NCI-H345 (cell line): ENCODE data around the gene WDR59.
"Not testable (repeated sequence)": the region's sequence is repeated elsewhere in the genome, so short reads cannot be mapped to it uniquely, and the experiment has no call there.

Experiments
- DNase-seq: peaks from one replicate; lab custom pipeline; 2025; lab: John Stamatoyannopoulos, UW

Gene WDR59

DNA sequence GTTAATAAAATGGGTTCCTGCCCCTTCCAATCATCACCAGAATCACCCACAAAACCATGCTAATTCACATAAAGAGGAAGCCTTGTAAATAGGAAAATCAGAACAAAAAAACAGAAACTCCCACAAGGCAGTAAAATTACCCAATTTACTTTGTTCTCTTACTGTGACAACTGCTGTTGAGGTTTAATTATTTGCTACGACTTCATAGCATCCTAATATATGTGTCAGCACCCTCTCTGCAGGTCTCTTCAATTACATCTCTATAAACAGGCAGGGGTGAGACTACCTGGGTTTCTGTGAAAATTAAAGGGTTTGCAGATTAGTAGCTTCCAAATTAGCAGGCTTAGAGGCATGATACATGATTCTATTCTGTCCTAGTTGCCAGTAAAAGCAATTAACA lies 2.7 kb downstream of the WDR59 start:
- DNase-seq = no peak

- no peak for DNase-seq
Measured at GRCh38 chr16:74975591-74975990, 9.3 kb downstream of the WDR59 start.

DNA sequence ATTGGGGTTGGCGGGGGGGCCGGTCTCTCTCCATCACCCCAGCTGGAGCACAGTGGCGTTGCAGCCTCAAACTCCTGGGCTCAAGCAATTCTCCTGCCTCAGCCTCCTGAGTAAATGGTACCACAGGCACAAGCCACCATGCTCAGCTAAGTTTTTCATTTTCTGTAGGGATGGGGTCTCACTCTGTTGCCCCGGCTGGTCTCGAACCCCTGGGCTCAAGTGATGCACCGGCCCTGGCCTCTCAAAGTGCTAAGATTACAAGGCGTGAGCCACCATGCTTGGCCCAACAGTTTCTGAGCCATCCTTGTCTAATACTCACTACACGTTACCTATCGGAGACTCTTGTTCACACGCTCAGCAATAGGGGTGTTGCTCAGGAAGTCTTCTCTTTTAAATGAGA lies 11.6 kb downstream of the WDR59 start:
- DNase-seq = no peak

DNA sequence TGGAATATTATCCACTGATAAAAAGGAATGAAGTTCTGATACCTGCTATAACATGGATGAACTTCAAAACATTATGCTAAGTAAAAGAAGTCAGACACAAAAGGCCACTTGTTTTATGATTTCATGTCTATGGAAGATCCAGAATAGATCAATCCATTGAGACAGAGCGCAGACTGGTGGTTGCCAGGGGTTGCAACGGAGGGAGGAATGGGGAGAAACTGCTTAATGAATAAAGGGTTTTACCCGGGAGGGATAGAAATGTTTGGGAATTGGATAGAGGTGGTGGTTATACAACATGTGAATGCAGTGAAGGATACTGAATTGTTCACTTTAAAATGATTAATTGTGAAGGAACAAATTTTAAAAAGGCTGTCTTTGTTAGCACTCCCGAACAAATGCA lies 30.2 kb downstream of the WDR59 start:
- no peak for DNase-seq

- no peak for DNase-seq
Measured at GRCh38 chr16:74951681-74952080, 33.2 kb downstream of the WDR59 start.

GRCh38 chr16:74951206-74951605 lies 33.7 kb downstream of the WDR59 start:
- no peak for DNase-seq

DNA sequence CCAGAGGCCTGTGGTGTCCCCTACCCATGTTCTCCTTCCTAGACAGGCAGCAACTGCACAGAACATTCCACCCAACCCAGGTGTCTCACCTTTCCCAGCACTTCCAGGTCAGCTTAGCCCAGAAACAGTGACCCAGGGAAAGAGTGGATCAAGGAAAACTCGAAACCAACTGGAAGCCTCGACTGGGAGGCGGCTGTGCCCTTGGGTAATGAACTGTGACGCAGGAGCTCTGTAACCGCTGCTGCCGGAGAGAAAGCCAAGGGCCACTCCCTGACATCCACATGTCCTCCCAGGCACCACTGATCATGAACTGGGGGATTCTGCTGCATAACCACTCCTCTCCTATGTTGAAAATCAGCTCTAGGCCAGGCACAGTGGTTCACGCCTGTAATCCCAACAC lies 34.4 kb downstream of the WDR59 start:
- DNase-seq = no peak

- no peak for DNase-seq
Measured at GRCh38 chr16:74949309-74949708, 35.6 kb downstream of the WDR59 start.

- no peak for DNase-seq
Measured at GRCh38 chr16:74944466-74944865, 40.5 kb downstream of the WDR59 start.

DNA sequence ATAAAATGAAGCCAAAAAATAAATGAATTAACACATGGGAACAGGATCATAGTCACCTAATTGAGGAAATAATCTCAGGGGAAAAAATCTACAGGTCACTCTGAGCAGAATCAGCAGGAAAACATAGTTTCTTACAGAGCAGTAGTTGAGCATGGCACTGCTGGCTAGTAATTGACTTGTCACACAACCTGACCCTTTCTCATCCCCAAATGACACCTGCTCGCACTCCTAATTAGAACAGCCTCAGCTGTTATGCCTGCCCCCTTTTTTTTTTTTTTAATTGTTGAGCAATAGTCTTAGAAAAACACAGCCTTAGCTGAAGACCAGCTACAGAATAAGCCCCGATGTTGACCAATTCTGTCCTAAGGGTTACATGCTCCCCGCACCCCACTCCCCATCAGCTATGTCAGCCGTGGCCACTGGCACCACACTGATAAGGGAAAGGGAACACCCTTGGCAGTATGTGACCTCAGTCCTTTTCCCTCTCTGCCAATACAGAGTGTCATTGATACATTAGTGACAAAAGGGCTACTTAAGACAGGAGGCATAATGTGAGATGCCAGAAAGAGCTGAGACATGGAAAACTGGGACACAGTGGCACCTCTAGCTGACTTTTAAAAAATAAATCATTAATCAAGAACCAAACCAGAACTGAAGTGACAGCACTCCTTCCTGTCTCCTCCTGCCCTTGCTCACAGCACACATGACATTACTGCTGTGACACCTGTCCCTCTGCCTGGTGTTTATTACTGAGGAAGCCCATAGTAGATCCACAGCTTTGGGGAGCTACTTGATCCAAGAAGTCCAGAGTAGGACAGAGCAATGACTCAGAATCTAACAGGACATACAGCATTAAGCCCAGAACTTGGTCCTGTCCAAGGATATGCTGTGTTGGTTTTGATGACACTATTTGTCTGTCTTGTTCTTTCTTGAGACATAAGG lies 41.7 kb downstream of the WDR59 start:
- DNase-seq = no peak

DNA sequence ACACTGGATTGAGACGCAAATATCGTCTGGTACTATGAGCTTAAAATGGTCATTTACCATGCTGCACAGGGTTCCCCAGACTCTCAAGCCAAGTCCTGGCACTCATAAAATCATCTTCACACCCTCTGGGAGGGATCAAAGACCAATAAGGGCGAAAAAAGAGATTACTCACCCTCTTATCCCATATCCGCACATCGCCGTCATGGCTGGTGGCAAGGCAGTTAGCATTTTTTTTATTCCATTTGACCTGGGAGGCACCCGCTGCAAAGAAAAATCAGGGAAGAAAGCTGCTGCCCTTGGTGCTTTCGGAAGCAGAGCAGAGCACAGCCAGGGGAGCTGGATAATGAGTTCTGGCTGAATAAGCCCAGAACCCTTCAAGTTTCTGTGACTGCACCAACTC lies 42.4 kb downstream of the WDR59 start:
- no peak for DNase-seq

- DNase-seq = no peak
Measured at GRCh38 chr16:74939688-74940087, 45.2 kb downstream of the WDR59 start.

- no peak for DNase-seq
Measured at GRCh38 chr16:74936902-74937560, 47.9 kb downstream of the WDR59 start.

DNA sequence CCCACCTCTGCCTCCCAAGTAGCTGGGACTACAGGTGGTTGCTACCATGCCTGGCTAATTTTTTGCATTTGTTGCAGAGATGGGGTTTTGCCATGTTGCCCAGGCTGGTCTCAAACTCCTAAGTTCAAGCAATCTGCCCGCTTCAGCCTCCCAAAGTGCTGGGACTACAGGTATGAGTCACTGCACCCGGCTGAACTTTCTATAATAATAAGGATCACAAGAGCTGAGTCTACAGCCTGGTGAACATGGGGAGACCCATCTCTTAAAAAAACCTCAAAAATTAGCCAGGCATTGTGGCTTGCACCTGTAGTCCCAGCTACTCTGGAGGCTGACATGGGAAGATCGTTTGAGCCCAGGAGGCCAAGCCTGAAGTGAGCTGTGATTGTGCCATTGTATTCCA lies 53.5 kb downstream of the WDR59 start:
- DNase-seq = no peak

DNA sequence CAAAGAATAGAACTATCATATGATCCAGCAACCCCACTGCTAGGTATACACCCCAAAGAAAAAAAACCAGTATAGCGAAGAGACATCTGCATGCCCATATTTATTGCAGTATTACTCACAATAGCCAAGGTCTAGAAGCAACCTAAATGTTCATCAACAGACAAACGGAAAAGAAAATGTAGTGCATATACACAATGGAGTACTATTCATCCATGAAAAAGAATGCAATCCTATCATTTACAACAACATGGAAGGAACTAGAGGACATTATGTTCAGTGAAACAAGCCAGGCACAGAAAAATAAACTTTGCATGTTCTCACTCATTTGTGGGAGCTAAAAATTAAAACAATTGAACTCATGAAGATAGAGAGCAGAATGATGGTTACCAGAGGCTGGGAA lies 55.3 kb downstream of the WDR59 start:
- DNase-seq = no peak

DNA sequence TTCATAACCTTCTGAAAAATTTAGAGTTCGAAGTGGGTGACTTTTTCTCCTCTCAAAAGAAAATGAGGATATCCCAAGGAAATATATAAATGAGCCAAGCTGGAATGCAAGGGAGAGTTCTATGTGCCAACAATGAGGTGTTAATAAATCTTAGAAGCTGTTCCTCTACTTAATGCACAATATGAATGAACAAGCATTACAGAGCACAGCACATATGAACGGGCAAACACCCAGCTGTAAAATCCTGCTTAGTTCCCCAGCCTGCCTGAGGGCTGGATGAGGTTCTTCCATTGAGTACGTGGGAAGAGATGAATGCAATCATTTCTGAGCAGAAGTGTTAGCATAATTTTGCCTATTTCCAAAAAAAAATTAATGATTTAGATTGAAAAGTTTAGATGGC lies 58.1 kb downstream of the WDR59 start:
- DNase-seq = no peak

DNA sequence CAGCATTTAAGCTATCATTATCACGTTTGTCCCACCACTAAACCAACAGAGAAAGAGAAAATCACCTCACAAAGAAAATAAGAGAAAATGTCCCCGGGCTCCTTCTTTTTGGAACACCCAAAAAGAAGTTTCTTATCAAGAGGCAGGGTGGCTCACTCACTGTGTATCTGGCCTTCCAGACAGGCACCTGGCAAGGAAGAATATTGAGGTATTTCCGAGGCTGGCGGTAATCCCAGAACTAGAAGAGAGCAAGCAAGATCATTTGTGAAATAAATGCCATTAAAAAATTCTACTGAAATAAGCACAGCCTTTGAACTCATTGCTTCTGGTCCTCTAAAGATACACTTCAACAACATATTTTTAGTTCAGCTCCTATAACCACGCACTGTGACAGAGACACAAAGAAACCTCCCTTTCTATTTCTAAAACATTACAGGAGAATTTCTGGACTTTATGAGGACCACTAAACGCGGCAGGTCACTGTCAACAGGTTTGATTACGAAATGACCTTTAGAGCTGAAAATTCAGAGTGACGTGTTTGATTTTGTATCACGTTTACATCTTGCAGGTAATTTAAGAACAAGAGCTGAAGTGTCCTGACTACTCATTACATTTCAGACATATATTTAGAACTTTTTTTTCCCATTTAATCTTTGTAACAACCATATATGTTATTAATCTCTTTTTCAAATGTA lies 61.0 kb downstream of the WDR59 start:
- no peak for DNase-seq

- DNase-seq = no peak
Measured at GRCh38 chr16:74922150-74923138, 62.5 kb downstream of the WDR59 start.

GRCh38 chr16:74921051-74921450 lies 63.9 kb downstream of the WDR59 start:
- DNase-seq = no peak

DNA sequence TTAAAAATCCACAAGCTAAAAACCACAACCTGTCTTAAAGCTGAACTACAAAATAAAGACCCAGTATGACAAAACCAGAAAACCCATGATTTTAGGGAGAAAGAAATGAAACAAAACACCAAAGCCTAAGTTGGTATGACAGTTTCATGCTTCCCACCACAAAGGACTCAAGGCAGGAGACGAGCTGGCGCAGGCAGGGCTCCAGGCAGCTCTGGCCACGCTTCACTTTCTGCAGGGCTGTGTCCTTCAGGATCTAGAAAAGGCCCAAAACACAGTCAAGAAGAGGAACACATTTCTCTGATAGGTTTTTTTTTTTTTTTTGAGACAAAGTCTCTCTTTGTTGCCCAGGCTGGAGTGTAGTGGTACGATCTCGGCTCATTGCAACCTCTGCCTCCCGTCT lies 75.3 kb downstream of the WDR59 start:
- no peak for DNase-seq

- DNase-seq = not testable (repeated sequence)
Measured at GRCh38 chr16:74908759-74909158, 76.2 kb downstream of the WDR59 start.
